ENCODE results near the gene SLC12A7. TPM values are rescaled to one million over a fixed set of nuclear protein-coding genes. Genes with fewer than 3 reads are reported as not detected.

The SLC12A7 gene
- total RNA-seq, 1 experiment from 2014 or later = 22.5 TPM

GRCh38 chr5:1058083-1058945 is 53.5 kb downstream of the SLC12A7 start:
- no peak for DNase-seq (ENCODE audit: low spot score)
- in situ Hi-C loops (cut with HindIII; ENCODE audit: low sequenced_read_pairs) = no loop called here

- no peak for DNase-seq (ENCODE audit: low spot score)
- in situ Hi-C loops (cut with HindIII; ENCODE audit: low sequenced_read_pairs) = no loop called here
Measured at GRCh38 chr5:1057485-1058082, 54.3 kb downstream of the SLC12A7 start.

- no peak for DNase-seq (ENCODE audit: low spot score)
- in situ Hi-C loops (cut with HindIII; ENCODE audit: low sequenced_read_pairs) = no loop called here
Measured at GRCh38 chr5:1056611-1057484, 55.0 kb downstream of the SLC12A7 start.

- in situ Hi-C loops (cut with HindIII; ENCODE audit: low sequenced_read_pairs) = no loop called here
- DNase-seq (ENCODE audit: low spot score) = no peak
Measured at GRCh38 chr5:1055896-1056610, 55.8 kb downstream of the SLC12A7 start.

- DNase-seq (ENCODE audit: low spot score) = no peak
- in situ Hi-C loops (cut with HindIII; ENCODE audit: low sequenced_read_pairs) = no loop called here
Measured at GRCh38 chr5:1054799-1055775, 56.8 kb downstream of the SLC12A7 start.

GRCh38 chr5:1054018-1054798 is 57.7 kb downstream of the SLC12A7 start:
- no peak for DNase-seq (ENCODE audit: low spot score)
- in situ Hi-C loops (cut with HindIII; ENCODE audit: low sequenced_read_pairs) = no loop called here

- in situ Hi-C loops (cut with HindIII; ENCODE audit: low sequenced_read_pairs) = no loop called here
- no peak for DNase-seq (ENCODE audit: low spot score)
Measured at GRCh38 chr5:1053391-1054017, 58.4 kb downstream of the SLC12A7 start.

- in situ Hi-C loops (cut with HindIII; ENCODE audit: low sequenced_read_pairs) = no loop called here
- no peak for DNase-seq (ENCODE audit: low spot score)
Measured at GRCh38 chr5:1052641-1053390, 59.0 kb downstream of the SLC12A7 start.

GRCh38 chr5:1052076-1052475 is 59.8 kb downstream of the SLC12A7 start:
- DNase-seq (ENCODE audit: low spot score) = no peak
- in situ Hi-C loops (cut with HindIII; ENCODE audit: low sequenced_read_pairs) = no loop called here

- in situ Hi-C loops (cut with HindIII; ENCODE audit: low sequenced_read_pairs) = no loop called here
- no peak for DNase-seq (ENCODE audit: low spot score)
Measured at GRCh38 chr5:1051366-1051720, 60.5 kb downstream of the SLC12A7 start.

- DNase-seq (ENCODE audit: low spot score) = no peak
- in situ Hi-C loops (cut with HindIII; ENCODE audit: low sequenced_read_pairs) = no loop called here
Measured at GRCh38 chr5:1050423-1051365, 61.2 kb downstream of the SLC12A7 start.

GRCh38 chr5:1048861-1049838 is 62.7 kb downstream of the SLC12A7 start:
- DNase-seq (ENCODE audit: low spot score) = no peak
- in situ Hi-C loops (cut with HindIII; ENCODE audit: low sequenced_read_pairs) = no loop called here

- no peak for DNase-seq (ENCODE audit: low spot score)
- in situ Hi-C loops (cut with HindIII; ENCODE audit: low sequenced_read_pairs) = no loop called here
Measured at GRCh38 chr5:1048162-1048721, 63.6 kb downstream of the SLC12A7 start.
